KMS-11 (cell line): ENCODE data around the gene TCF23.

Experiments
- H2AFZ ChIP-seq: fragments of 200-600 bp; sonication (generic); 2 replicates; pipeline ENCODE4 v1.6.1; 2016; ENCODE audit warnings: antibody characterized with exemption, mixed run types, low read depth
- H3K27ac ChIP-seq: fragments of 200-600 bp; sonication (generic); 2 replicates; pipeline ENCODE4 v1.6.1; 2016; ENCODE audit warnings: mild to moderate bottlenecking, mixed run types
- H3K27me3 ChIP-seq: fragments of 200-600 bp; sonication (generic); 2 replicates; pipeline ENCODE4 v1.6.1; 2017; ENCODE audit warnings: mild to moderate bottlenecking, low read depth, mixed run types, moderate library complexity; ENCODE audit not compliant: insufficient read depth
- H3K36me3 ChIP-seq: fragments of 200-600 bp; sonication (generic); 2 replicates; pipeline ENCODE4 v1.6.1; 2017; ENCODE audit warnings: mild to moderate bottlenecking, mixed run types; ENCODE audit not compliant: insufficient read depth
- H3K4me1 ChIP-seq: fragments of 200-600 bp; sonication (generic); 2 replicates; pipeline ENCODE4 v1.6.1; 2016; ENCODE audit warnings: mild to moderate bottlenecking, low read depth, mixed run types; ENCODE audit not compliant: poor library complexity, severe bottlenecking
- H3K4me2 ChIP-seq: fragments of 200-600 bp; sonication (generic); 2 replicates; pipeline ENCODE4 v1.7.0; 2016; ENCODE audit warnings: mild to moderate bottlenecking, mixed run types
- H3K4me3 ChIP-seq: fragments of 200-600 bp; sonication (generic); IDR thresholded peaks from 2 replicates; pipeline ENCODE4 v1.6.1; 2017; ENCODE audit warnings: low read depth, low read length, mixed read lengths; ENCODE audit not compliant: insufficient read depth
- H3K79me2 ChIP-seq: fragments of 200-600 bp; sonication (generic); 2 replicates; pipeline ENCODE4 v1.6.1; 2016; ENCODE audit warnings: low read depth, mixed run types; ENCODE audit not compliant: insufficient read depth
- H3K9ac ChIP-seq: fragments of 200-600 bp; sonication (generic); 2 replicates; pipeline ENCODE4 v1.6.1; 2016; ENCODE audit warnings: mild to moderate bottlenecking, mixed run types
- H4K20me1 ChIP-seq: fragments of 200-600 bp; sonication (generic); 2 replicates; pipeline ENCODE4 v1.6.1; 2016; ENCODE audit warnings: mild to moderate bottlenecking, mixed run types; ENCODE audit not compliant: insufficient read depth
- CTCF ChIP-seq: fragments of 200-600 bp; sonication (generic); conservative IDR thresholded peaks from 2 replicates; pipeline ENCODE4 v1.6.1; 2017; ENCODE audit warnings: low read depth, mild to moderate bottlenecking, antibody characterized with exemption, low read length, moderate library complexity, mixed read lengths

The TCF23 gene

GRCh38 chr2:27179344-27180000 lies 30.7 kb downstream of the TCF23 start:
- Histone ChIP-seq H3K4me3 (no peak overlapping the region), H4K20me1 (no peaks in the 10 kb centered on the region), H3K4me1 (peaks cover 27% of the 10 kb centered on the region), H3K79me2 (no peaks in the 10 kb centered on the region), H3K27me3 (no peaks in the 10 kb centered on the region), H3K4me2 (0 out of 2 replicates have a peak overlapping the region, but pooled peaks have one; percentile 21), H3K9ac (no peak overlapping the region), H2AFZ (no peak overlapping the region), H3K27ac (no peak overlapping the region), H3K36me3 (no peaks in the 10 kb centered on the region)
- TF ChIP-seq CTCF, result no peak

DNA sequence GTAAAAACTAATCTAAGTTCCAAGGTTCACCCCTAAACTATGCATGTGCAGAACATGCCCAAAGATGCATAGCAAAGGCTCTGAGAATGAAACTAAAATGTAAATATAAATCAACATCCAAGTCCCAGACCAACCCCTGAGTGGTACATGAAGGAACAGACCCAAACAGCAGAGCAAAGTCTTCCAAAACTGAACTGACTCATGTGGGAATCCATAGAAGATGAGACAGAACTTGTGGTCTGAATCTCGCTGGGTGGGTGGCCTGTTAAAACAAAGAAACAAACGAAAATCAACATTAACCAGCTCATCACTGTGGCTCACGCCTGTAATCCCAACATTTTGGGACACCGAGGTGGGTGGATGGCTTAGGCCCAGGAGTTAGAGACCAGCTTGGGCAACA lies 33.5 kb downstream of the TCF23 start:
- Histone ChIP-seq H3K79me2 (no peaks in the 10 kb centered on the region), H3K27ac (no peak overlapping the region), H3K36me3 (no peaks in the 10 kb centered on the region), H3K9ac (no peak overlapping the region), H4K20me1 (no peaks in the 10 kb centered on the region), H3K4me1 (peaks cover 36% of the 10 kb centered on the region), H2AFZ (no peak overlapping the region), H3K27me3 (no peaks in the 10 kb centered on the region), H3K4me2 (no peak overlapping the region), H3K4me3 (no peak overlapping the region)
- no peak for TF ChIP-seq CTCF

GRCh38 chr2:27184115-27184514 lies 35.3 kb downstream of the TCF23 start:
- no peak for TF ChIP-seq CTCF

DNA sequence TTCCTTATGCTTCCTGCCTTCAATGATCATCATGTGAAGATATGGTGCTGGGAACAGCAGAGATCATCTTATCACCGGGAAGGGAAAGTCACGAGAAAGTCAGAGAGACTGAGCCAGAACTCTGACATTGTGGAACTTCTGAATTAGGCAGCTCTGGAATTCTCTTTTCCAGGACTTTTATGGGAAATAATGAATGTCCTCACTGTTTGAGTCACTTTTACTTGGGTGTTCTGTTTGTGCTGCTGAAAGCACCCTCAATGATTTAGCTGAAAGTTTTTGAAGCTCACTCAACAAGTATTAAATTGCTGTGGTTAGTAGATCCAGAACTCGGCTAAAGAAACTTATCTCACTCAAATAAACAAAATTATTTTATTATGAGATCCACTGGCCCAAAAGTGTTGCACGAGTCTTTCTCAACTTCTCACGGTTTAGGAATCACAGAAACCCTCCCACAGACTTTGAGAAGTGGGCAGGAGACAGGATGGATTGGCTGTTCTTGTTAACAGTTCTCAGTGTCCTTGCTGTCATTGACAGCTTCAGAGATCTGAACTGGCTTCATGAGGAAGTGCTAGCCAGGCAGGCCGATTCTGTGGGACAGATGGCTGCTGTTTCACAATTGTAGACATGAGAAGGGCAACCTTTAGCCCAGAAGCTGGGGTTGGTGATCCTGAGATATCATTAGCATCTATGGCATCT lies 36.7 kb downstream of the TCF23 start:
- 0 out of 2 replicates have a peak overlapping the region, but pooled peaks have one; percentile 12 for H2AFZ ChIP-seq
- no peak overlapping the region for H3K27ac ChIP-seq
- no peaks in the 10 kb centered on the region for H3K79me2 ChIP-seq
- H3K4me1 ChIP-seq, result peaks cover 31% of the 10 kb centered on the region
- no peaks in the 10 kb centered on the region for H4K20me1 ChIP-seq
- H3K27me3 ChIP-seq, result no peaks in the 10 kb centered on the region
- no peak overlapping the region for H3K4me3 ChIP-seq
- no peaks in the 10 kb centered on the region for H3K36me3 ChIP-seq
- no peak for TF ChIP-seq CTCF
- no peak overlapping the region for H3K9ac ChIP-seq
- H3K4me2 ChIP-seq, result no peak overlapping the region

More at GRCh38 chr2:27184115-27184514, 35.3 kb downstream of the TCF23 start:
- H2AFZ ChIP-seq, result no peak overlapping the region
- H4K20me1 ChIP-seq, result no peaks in the 10 kb centered on the region
- no peak overlapping the region for H3K27ac ChIP-seq
- no peak overlapping the region for H3K4me2 ChIP-seq
- peaks cover 39% of the 10 kb centered on the region for H3K4me1 ChIP-seq
- H3K36me3 ChIP-seq, result no peaks in the 10 kb centered on the region
- no peaks in the 10 kb centered on the region for H3K27me3 ChIP-seq
- no peak overlapping the region for H3K9ac ChIP-seq
- no peaks in the 10 kb centered on the region for H3K79me2 ChIP-seq
- no peak overlapping the region for H3K4me3 ChIP-seq
